K562 (cell line): ENCODE results near the gene LRRC1. TPM values are rescaled to one million over a fixed set of nuclear protein-coding genes. Genes with fewer than 3 reads are reported as not detected.

ENCODE experiments used
- ATAC-seq: fragments of 200-7000 bp; cut with Tn5 transposase; 3 replicates; pipeline ENCODE4 v1.9.1; 2020; ENCODE audit warnings: moderate library complexity
- BruUV-seq: library from RNA; stranded (reverse); fragments of 400-500 nt; replicated peaks from 2 replicates; lab custom pipeline; 2021; lab: Mats Ljungman, UMichigan
- CTCF ChIA-PET: fragments of 300-600 bp; formaldehyde crosslinking; extraction: SDS; loops from one replicate; lab custom pipeline; 2021; ENCODE audit warnings: low intra/inter-chr PET ratio; lab: Yijun Ruan, JAX
- POLR2A ChIA-PET: fragments of 300-600, 350-650 bp; sonication (Branson Sonifier 250); formaldehyde crosslinking; extraction: SDS; loops from one replicate; lab custom pipeline; 2021; ENCODE audit warnings: antibody characterized with exemption, inconsistent platforms; lab: Yijun Ruan, JAX
- DNase-seq, 4 experiments: peaks; one replicate each; pipeline versions ENCODE4 v3.0.0 to v3.0.0-alpha.2; 2011 to 2018; ENCODE audit warnings: low spot score in 3 of 4, mixed read lengths in 3 of 4; ENCODE audit errors: extremely low read depth in 1 of 4
- FAIRE-seq: peaks from 2 replicates; lab custom pipeline; 2011; peaks lifted over from hg19 to GRCh38; lab: Jason Lieb, UNC
- H2AFZ ChIP-seq: 2 replicates; pipeline ENCODE4 v1.6.0; 2011; ENCODE audit warnings: low read depth, low read length, control low read depth, inconsistent platforms
- H3K27ac ChIP-seq: fragments of 200-600 bp; 3 replicates; pipeline ENCODE4 v1.8.0; 2011; ENCODE audit warnings: low read depth, mild to moderate bottlenecking, control low read depth, inconsistent platforms, low read length, moderate library complexity, mixed read lengths; ENCODE audit errors: extremely low read depth
- H3K27me3 ChIP-seq, 2 experiments: fragments of 300-600 bp in 1 of 2; 2 replicates in 1 of 2; 3 replicates in 1 of 2; pipeline versions ENCODE4 v1.6.0 to v1.8.0; 2011; ENCODE audit warnings: inconsistent platforms in 2 of 2, low read length in 2 of 2, mild to moderate bottlenecking in 1 of 2, mixed read lengths in 1 of 2, moderate library complexity in 1 of 2; ENCODE audit not compliant: control insufficient read depth in 2 of 2, insufficient read depth in 2 of 2
- H3K36me3 ChIP-seq: fragments of 300-600 bp; 3 replicates; pipeline ENCODE4 v1.8.0; 2011; ENCODE audit warnings: mild to moderate bottlenecking, low read length, inconsistent platforms; ENCODE audit not compliant: control insufficient read depth, insufficient read depth
- H3K4me1 ChIP-seq, 2 experiments: fragments of 200-600 bp in 1 of 2; replicated peaks in 1 of 2; 2 replicates in 1 of 2; 3 replicates in 1 of 2; pipeline versions ENCODE4 v1.5.1 to v1.8.0; 2011; ENCODE audit warnings: inconsistent platforms in 2 of 2, low read length in 2 of 2, mild to moderate bottlenecking in 1 of 2, mixed read lengths in 1 of 2, moderate library complexity in 1 of 2; ENCODE audit not compliant: control insufficient read depth in 2 of 2, insufficient read depth in 2 of 2
- H3K4me2 ChIP-seq: 2 replicates; pipeline ENCODE4 v1.6.1; 2011; ENCODE audit warnings: low read length, control low read depth, inconsistent platforms, mixed read lengths; ENCODE audit not compliant: insufficient read depth
- H3K4me3 ChIP-seq: fragments of 200-600 bp; sonication (generic), shearing (Covaris generic); 2 replicates; pipeline ENCODE4 v1.5.1; 2016; ENCODE audit warnings: control low read depth, inconsistent platforms
- H3K79me2 ChIP-seq: fragments of 200-600 bp; 3 replicates; pipeline ENCODE4 v1.8.0; 2011; ENCODE audit warnings: low read length, inconsistent platforms; ENCODE audit not compliant: control insufficient read depth, insufficient read depth
- H3K9ac ChIP-seq, 2 experiments: 2 replicates each; pipeline versions ENCODE4 v1.6.0 to v1.6.1; 2011; ENCODE audit warnings: low read depth in 2 of 2, low read length in 2 of 2, control low read depth in 1 of 2, inconsistent platforms in 1 of 2, mild to moderate bottlenecking in 1 of 2, mixed read lengths in 1 of 2; ENCODE audit not compliant: insufficient read depth in 1 of 2
- H3K9me1 ChIP-seq: one replicate; pipeline ENCODE4 v1.6.0; 2011; ENCODE audit warnings: inconsistent platforms, mild to moderate bottlenecking, low read length, moderate library complexity; ENCODE audit not compliant: control insufficient read depth, insufficient read depth
- H3K9me3 ChIP-seq: replicated peaks from 2 replicates; pipeline ENCODE4 v1.5.1; 2011; ENCODE audit warnings: low read depth, low read length, inconsistent platforms; ENCODE audit not compliant: control insufficient read depth, insufficient read depth
- H4K20me1 ChIP-seq: replicated peaks from 2 replicates; pipeline ENCODE4 v1.6.1; 2011; ENCODE audit warnings: low read length, inconsistent platforms, mixed read lengths; ENCODE audit not compliant: control insufficient read depth, insufficient read depth
- CBX1 ChIP-seq: sonication (generic); IDR thresholded peaks from 2 replicates; pipeline ENCODE4 v1.6.1; 2016; ENCODE audit warnings: antibody characterized with exemption, low read depth, mild to moderate bottlenecking
- CSDE1 ChIP-seq, 2 experiments: fragments of 450-650 bp; IDR thresholded peaks; 2 replicates each; pipeline ENCODE4 v1.6.1; 2016; ENCODE audit warnings: mild to moderate bottlenecking in 1 of 2
- MBD2 ChIP-seq: sonication (generic); IDR thresholded peaks from 2 replicates; pipeline ENCODE4 v1.6.1; 2016; ENCODE audit warnings: low read depth, borderline replicate concordance
- POLR2AphosphoS5 ChIP-seq: IDR thresholded peaks from 2 replicates; pipeline ENCODE4 v1.6.1; 2011; ENCODE audit warnings: mild to moderate bottlenecking, low read depth, low read length, moderate library complexity; ENCODE audit not compliant: control insufficient read depth, insufficient read depth
- POLR2B ChIP-seq: fragments of 450-650 bp; IDR thresholded peaks from 2 replicates; pipeline ENCODE4 v1.6.1; 2018; ENCODE audit warnings: low read depth; ENCODE audit not compliant: partially characterized antibody
- WGBS: fragments of 100-300 bp; shearing (Covaris generic); methylation state at CpG from one replicate; pipeline ENCODE4 v1.1.6; 2016; ENCODE audit warnings: low coverage, mixed read lengths; ENCODE audit not compliant: insufficient coverage; ENCODE audit errors: missing lambda C conversion rate; 5-methylcytosine and 5-hydroxymethylcytosine counted together
- in situ Hi-C: fragments of 300-500 bp; cut with MboI; formaldehyde crosslinking; loops from 4 replicates; pipeline ENCODE4 v1.15.0; 2018; ENCODE audit warnings: inconsistent platforms, mixed read lengths
- intact Hi-C: fragments of 100-400 bp; cut with micrococcal nuclease; formaldehyde crosslinking; loops from 2 replicates; pipeline ENCODE4 v1.14.2; 2022
- polyA plus RNA-seq, 8 experiments: library from polyadenylated mRNA; depleted of rRNA in 4 of 8; stranded (reverse) in 5 of 8; unstranded in 3 of 8; fragments of >200 nt; fragmentation: Nextera tagmentation in 2 of 8; fragmentation: Illumina TruSeq in 1 of 8; extraction: Ambion mirVana in 2 of 8; extraction: Trizol in 1 of 8; gene quantifications; 2 replicates each; pipeline versions ENCODE4 v1.2.1 to v1.2.3, GENCODE V29; 2011 to 2014; ENCODE audit warnings: inconsistent platforms in 1 of 8, missing spikeins in 1 of 8
- total RNA-seq, 7 experiments: library from RNA; depleted of rRNA in 6 of 7; stranded (reverse); fragments of >200 nt in 6 of 7; fragmentation: Illumina TruSeq in 2 of 7; extraction: Trizol in 2 of 7; gene quantifications; 2 replicates each; pipeline versions ENCODE4 v1.2.1 to v1.2.3, GENCODE V29; 2011 to 2021; ENCODE audit warnings: low replicate concordance in 1 of 7
- TF ChIP-seq, protein P1 (sequence below): sonication (generic); formaldehyde crosslinking; IDR thresholded peaks from 2 replicates; pipeline ENCODE4 v1.8.0; 2022; ENCODE audit warnings: missing genetic modification reagents, mild to moderate bottlenecking, borderline replicate concordance
- TF ChIP-seq, protein P2 (sequence below): fragments of 450-650 bp; IDR thresholded peaks from 2 replicates; pipeline ENCODE4 v1.7.1; 2018; ENCODE audit warnings: mild to moderate bottlenecking, low read depth; ENCODE audit not compliant: partially characterized antibody

The LRRC1 gene
- total and polyA plus RNA-seq, 9 of the 15 experiments (the other 6 are each of a cell fraction or from before 2014, with no cell fraction given) = not detected

DNA sequence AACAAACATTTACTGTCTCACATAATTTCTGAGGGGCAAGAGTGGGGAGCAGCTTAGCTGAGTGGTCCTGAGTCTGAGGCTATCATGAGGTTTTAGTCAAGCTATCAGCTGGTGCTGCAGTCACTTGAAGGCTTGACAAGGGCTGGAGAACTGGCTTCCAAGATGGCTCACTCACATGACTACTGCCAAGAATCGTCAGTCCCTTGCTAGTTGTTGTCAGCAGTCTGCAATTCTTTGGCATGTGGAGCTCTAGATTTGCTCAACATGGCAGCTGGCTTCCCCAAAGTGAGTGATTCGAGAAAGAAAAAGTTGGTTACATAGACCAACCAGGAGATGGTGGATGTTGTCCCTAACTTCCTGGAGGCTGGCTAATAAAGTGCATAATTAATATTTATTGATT lies 2.8 kb upstream of the LRRC1 start:
- H3K9ac ChIP-seq = no peak overlapping the region
- no peak for FAIRE-seq
- POLR2A ChIA-PET = interaction anchor here (0.5 kb wide), 1 partner anchor 1298 kb away, joined by 3 read pairs; no protein-coding TSS in a partner anchor
- no peaks in the 10 kb centered on the region for H3K9me1 ChIP-seq
- no peaks in the 10 kb centered on the region for H3K36me3 ChIP-seq
- no peak for DNase-seq
- whole genome bisulfite sequencing = 0% methylated on average over 2 of the region's 2 CpGs
- H2AFZ ChIP-seq = no peak overlapping the region
- H4K20me1 ChIP-seq = no peaks in the 10 kb centered on the region
- H3K27ac ChIP-seq = no peak overlapping the region
- no TSS peak for BruUV-seq
- peaks cover 9 to 30% of the 10 kb centered on the region in 2 experiments; a peak in 3 of 5 replicates for H3K27me3 ChIP-seq
- no peaks in the 10 kb centered on the region for H3K79me2 ChIP-seq
- TF ChIP-seq POLR2AphosphoS5 (no peak), POLR2B (no peak), CBX1 (no peak), CSDE1 (IDR thresholded peaks at IDR 0.05) (no peak), MBD2 (no peak)
- TF ChIP-seq, protein P1, sequence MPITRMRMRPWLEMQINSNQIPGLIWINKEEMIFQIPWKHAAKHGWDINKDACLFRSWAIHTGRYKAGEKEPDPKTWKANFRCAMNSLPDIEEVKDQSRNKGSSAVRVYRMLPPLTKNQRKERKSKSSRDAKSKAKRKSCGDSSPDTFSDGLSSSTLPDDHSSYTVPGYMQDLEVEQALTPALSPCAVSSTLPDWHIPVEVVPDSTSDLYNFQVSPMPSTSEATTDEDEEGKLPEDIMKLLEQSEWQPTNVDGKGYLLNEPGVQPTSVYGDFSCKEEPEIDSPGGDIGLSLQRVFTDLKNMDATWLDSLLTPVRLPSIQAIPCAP (CRISPR knock-in tag) = no peak
- TF ChIP-seq, protein P2, sequence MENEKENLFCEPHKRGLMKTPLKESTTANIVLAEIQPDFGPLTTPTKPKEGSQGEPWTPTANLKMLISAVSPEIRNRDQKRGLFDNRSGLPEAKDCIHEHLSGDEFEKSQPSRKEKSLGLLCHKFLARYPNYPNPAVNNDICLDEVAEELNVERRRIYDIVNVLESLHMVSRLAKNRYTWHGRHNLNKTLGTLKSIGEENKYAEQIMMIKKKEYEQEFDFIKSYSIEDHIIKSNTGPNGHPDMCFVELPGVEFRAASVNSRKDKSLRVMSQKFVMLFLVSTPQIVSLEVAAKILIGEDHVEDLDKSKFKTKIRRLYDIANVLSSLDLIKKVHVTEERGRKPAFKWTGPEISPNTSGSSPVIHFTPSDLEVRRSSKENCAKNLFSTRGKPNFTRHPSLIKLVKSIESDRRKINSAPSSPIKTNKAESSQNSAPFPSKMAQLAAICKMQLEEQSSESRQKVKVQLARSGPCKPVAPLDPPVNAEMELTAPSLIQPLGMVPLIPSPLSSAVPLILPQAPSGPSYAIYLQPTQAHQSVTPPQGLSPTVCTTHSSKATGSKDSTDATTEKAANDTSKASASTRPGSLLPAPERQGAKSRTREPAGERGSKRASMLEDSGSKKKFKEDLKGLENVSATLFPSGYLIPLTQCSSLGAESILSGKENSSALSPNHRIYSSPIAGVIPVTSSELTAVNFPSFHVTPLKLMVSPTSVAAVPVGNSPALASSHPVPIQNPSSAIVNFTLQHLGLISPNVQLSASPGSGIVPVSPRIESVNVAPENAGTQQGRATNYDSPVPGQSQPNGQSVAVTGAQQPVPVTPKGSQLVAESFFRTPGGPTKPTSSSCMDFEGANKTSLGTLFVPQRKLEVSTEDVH = no peak
- TF ChIP-seq, all 486 proteins: peak for 0
- intact Hi-C loops = no loop called here
- H3K4me3 ChIP-seq = no peak overlapping the region
- in situ Hi-C loops = no loop called here
- H3K9me3 ChIP-seq = no peaks in the 10 kb centered on the region
- ATAC-seq = no peak
- peaks cover 0 to 16% of the 10 kb centered on the region in 2 experiments; a peak in 1 of 5 replicates for H3K4me1 ChIP-seq
- H3K4me2 ChIP-seq = no peak overlapping the region
- CTCF ChIA-PET = no interaction called here
